K562 (cell line): ENCODE data around the gene OLFML2B. TPM values are rescaled to one million over a fixed set of nuclear protein-coding genes. Genes with fewer than 3 reads are reported as not detected.

Source experiments
- ATAC-seq: fragments of 200-7000 bp; cut with Tn5 transposase; 3 replicates; pipeline ENCODE4 v1.9.1; 2020; ENCODE audit warnings: moderate library complexity
- BruUV-seq: library from RNA; stranded (reverse); fragments of 400-500 nt; replicated peaks from 2 replicates; lab custom pipeline; 2021; lab: Mats Ljungman, UMichigan
- CTCF ChIA-PET: fragments of 300-600 bp; formaldehyde crosslinking; extraction: SDS; loops from one replicate; lab custom pipeline; 2021; ENCODE audit warnings: low intra/inter-chr PET ratio; lab: Yijun Ruan, JAX
- POLR2A ChIA-PET: fragments of 300-600, 350-650 bp; sonication (Branson Sonifier 250); formaldehyde crosslinking; extraction: SDS; loops from one replicate; lab custom pipeline; 2021; ENCODE audit warnings: antibody characterized with exemption, inconsistent platforms; lab: Yijun Ruan, JAX
- DNase-seq, 4 experiments: peaks; one replicate each; pipeline versions ENCODE4 v3.0.0 to v3.0.0-alpha.2; 2011 to 2018; ENCODE audit warnings: low spot score in 3 of 4, mixed read lengths in 3 of 4; ENCODE audit errors: extremely low read depth in 1 of 4
- FAIRE-seq: peaks from 2 replicates; lab custom pipeline; 2011; peaks lifted over from hg19 to GRCh38; lab: Jason Lieb, UNC
- H2AFZ ChIP-seq: 2 replicates; pipeline ENCODE4 v1.6.0; 2011; ENCODE audit warnings: low read depth, low read length, control low read depth, inconsistent platforms
- H3K27ac ChIP-seq: fragments of 200-600 bp; 3 replicates; pipeline ENCODE4 v1.8.0; 2011; ENCODE audit warnings: low read depth, mild to moderate bottlenecking, control low read depth, inconsistent platforms, low read length, moderate library complexity, mixed read lengths; ENCODE audit errors: extremely low read depth
- H3K27me3 ChIP-seq, 2 experiments: fragments of 300-600 bp in 1 of 2; 2 replicates in 1 of 2; 3 replicates in 1 of 2; pipeline versions ENCODE4 v1.6.0 to v1.8.0; 2011; ENCODE audit warnings: inconsistent platforms in 2 of 2, low read length in 2 of 2, mild to moderate bottlenecking in 1 of 2, mixed read lengths in 1 of 2, moderate library complexity in 1 of 2; ENCODE audit not compliant: control insufficient read depth in 2 of 2, insufficient read depth in 2 of 2
- H3K36me3 ChIP-seq: fragments of 300-600 bp; 3 replicates; pipeline ENCODE4 v1.8.0; 2011; ENCODE audit warnings: mild to moderate bottlenecking, low read length, inconsistent platforms; ENCODE audit not compliant: control insufficient read depth, insufficient read depth
- H3K4me1 ChIP-seq, 2 experiments: fragments of 200-600 bp in 1 of 2; replicated peaks in 1 of 2; 2 replicates in 1 of 2; 3 replicates in 1 of 2; pipeline versions ENCODE4 v1.5.1 to v1.8.0; 2011; ENCODE audit warnings: inconsistent platforms in 2 of 2, low read length in 2 of 2, mild to moderate bottlenecking in 1 of 2, mixed read lengths in 1 of 2, moderate library complexity in 1 of 2; ENCODE audit not compliant: control insufficient read depth in 2 of 2, insufficient read depth in 2 of 2
- H3K4me2 ChIP-seq: 2 replicates; pipeline ENCODE4 v1.6.1; 2011; ENCODE audit warnings: low read length, control low read depth, inconsistent platforms, mixed read lengths; ENCODE audit not compliant: insufficient read depth
- H3K4me3 ChIP-seq: fragments of 200-600 bp; sonication (generic), shearing (Covaris generic); 2 replicates; pipeline ENCODE4 v1.5.1; 2016; ENCODE audit warnings: control low read depth, inconsistent platforms
- H3K79me2 ChIP-seq: fragments of 200-600 bp; 3 replicates; pipeline ENCODE4 v1.8.0; 2011; ENCODE audit warnings: low read length, inconsistent platforms; ENCODE audit not compliant: control insufficient read depth, insufficient read depth
- H3K9ac ChIP-seq, 2 experiments: 2 replicates each; pipeline versions ENCODE4 v1.6.0 to v1.6.1; 2011; ENCODE audit warnings: low read depth in 2 of 2, low read length in 2 of 2, control low read depth in 1 of 2, inconsistent platforms in 1 of 2, mild to moderate bottlenecking in 1 of 2, mixed read lengths in 1 of 2; ENCODE audit not compliant: insufficient read depth in 1 of 2
- H3K9me1 ChIP-seq: one replicate; pipeline ENCODE4 v1.6.0; 2011; ENCODE audit warnings: inconsistent platforms, mild to moderate bottlenecking, low read length, moderate library complexity; ENCODE audit not compliant: control insufficient read depth, insufficient read depth
- H3K9me3 ChIP-seq: replicated peaks from 2 replicates; pipeline ENCODE4 v1.5.1; 2011; ENCODE audit warnings: low read depth, low read length, inconsistent platforms; ENCODE audit not compliant: control insufficient read depth, insufficient read depth
- H4K20me1 ChIP-seq: replicated peaks from 2 replicates; pipeline ENCODE4 v1.6.1; 2011; ENCODE audit warnings: low read length, inconsistent platforms, mixed read lengths; ENCODE audit not compliant: control insufficient read depth, insufficient read depth
- CBX3 ChIP-seq, 2 experiments: IDR thresholded peaks; 1 replicate in 1 of 2; 2 replicates in 1 of 2; pipeline ENCODE4 v1.6.1; 2012; ENCODE audit warnings: inconsistent platforms in 2 of 2, low read length in 2 of 2, borderline replicate concordance in 1 of 2, control low read depth in 1 of 2
- CHD1 ChIP-seq: fragments of 200-600 bp; sonication (generic); IDR thresholded peaks from one replicate; pipeline ENCODE4 v1.6.1; 2012; ENCODE audit warnings: mild to moderate bottlenecking, moderate library complexity, low read length, inconsistent platforms
- FOSL1 ChIP-seq: fragments of 200-800 bp; sonication (Bioruptor generic); conservative IDR thresholded peaks from 2 replicates; pipeline ENCODE4 v1.6.1; 2016; ENCODE audit warnings: missing genetic modification characterization, missing compliant biosample characterization
- HMG20B ChIP-seq: fragments of 250-450 bp; sonication (Bioruptor Pico); IDR thresholded peaks from 2 replicates; pipeline ENCODE4 v1.5.0; 2021; ENCODE audit warnings: mild to moderate bottlenecking
- KDM5B ChIP-seq: fragments of 200-600 bp; sonication (generic); IDR thresholded peaks from 2 replicates; pipeline ENCODE4 v1.6.1; 2012; ENCODE audit warnings: low read depth, mild to moderate bottlenecking, moderate library complexity, low read length, control low read depth, inconsistent platforms; ENCODE audit not compliant: insufficient replicate concordance
- NBN ChIP-seq: fragments of 450-650 bp; IDR thresholded peaks from 2 replicates; pipeline ENCODE4 v1.6.1; 2016; ENCODE audit warnings: low read depth, mild to moderate bottlenecking
- OTX1 ChIP-seq: fragments of 450-650 bp; formaldehyde crosslinking; IDR thresholded peaks from 2 replicates; pipeline ENCODE4 v1.4.0; 2022; ENCODE audit warnings: mild to moderate bottlenecking
- PBX2 ChIP-seq, 2 experiments: IDR thresholded peaks in 1 of 2; conservative IDR thresholded peaks in 1 of 2; 2 replicates each; pipeline ENCODE4 v1.6.1; 2016; ENCODE audit warnings: low read depth in 2 of 2, mild to moderate bottlenecking in 1 of 2, missing compliant biosample characterization in 1 of 2, missing genetic modification characterization in 1 of 2, moderate library complexity in 1 of 2
- RBFOX2 ChIP-seq: fragments of 200-400 bp; formaldehyde crosslinking; IDR thresholded peaks from 2 replicates; pipeline ENCODE4 v1.6.1; 2017; ENCODE audit warnings: low read depth, mild to moderate bottlenecking, low read length, moderate library complexity
- RFX7 ChIP-seq: fragments of 250-450 bp; sonication (Bioruptor Pico); IDR thresholded peaks from 2 replicates; pipeline ENCODE4 v1.5.1; 2021; ENCODE audit warnings: mild to moderate bottlenecking
- SOX6 ChIP-seq: fragments of 450-650 bp; IDR thresholded peaks from 2 replicates; pipeline ENCODE4 v1.6.1; 2014; ENCODE audit warnings: mild to moderate bottlenecking
- TGIF2 ChIP-seq: sonication (generic); formaldehyde crosslinking; IDR thresholded peaks from 2 replicates; pipeline ENCODE4 v1.8.1; 2022; ENCODE audit warnings: mild to moderate bottlenecking, missing genetic modification reagents, moderate library complexity
- ZKSCAN8 ChIP-seq: fragments of 200-800 bp; sonication (Bioruptor generic); IDR thresholded peaks from 2 replicates; pipeline ENCODE4 v1.6.1; 2016; ENCODE audit warnings: missing genetic modification characterization, missing compliant biosample characterization
- ZNF232 ChIP-seq: sonication (generic); formaldehyde crosslinking; IDR thresholded peaks from 2 replicates; pipeline ENCODE4 v1.8.0; 2022; ENCODE audit warnings: mild to moderate bottlenecking, missing genetic modification reagents
- ZNF445 ChIP-seq: fragments of 250-450 bp; sonication (Bioruptor Pico); IDR thresholded peaks from 2 replicates; pipeline ENCODE4 v1.4.0; 2020; ENCODE audit warnings: low read depth, mild to moderate bottlenecking, moderate library complexity
- WGBS: fragments of 100-300 bp; shearing (Covaris generic); methylation state at CpG from one replicate; pipeline ENCODE4 v1.1.6; 2016; ENCODE audit warnings: low coverage, mixed read lengths; ENCODE audit not compliant: insufficient coverage; ENCODE audit errors: missing lambda C conversion rate; 5-methylcytosine and 5-hydroxymethylcytosine counted together
- in situ Hi-C: fragments of 300-500 bp; cut with MboI; formaldehyde crosslinking; loops from 4 replicates; pipeline ENCODE4 v1.15.0; 2018; ENCODE audit warnings: inconsistent platforms, mixed read lengths
- intact Hi-C: fragments of 100-400 bp; cut with micrococcal nuclease; formaldehyde crosslinking; loops from 2 replicates; pipeline ENCODE4 v1.14.2; 2022
- polyA plus RNA-seq, 8 experiments: library from polyadenylated mRNA; depleted of rRNA in 4 of 8; stranded (reverse) in 5 of 8; unstranded in 3 of 8; fragments of >200 nt; fragmentation: Nextera tagmentation in 2 of 8; fragmentation: Illumina TruSeq in 1 of 8; extraction: Ambion mirVana in 2 of 8; extraction: Trizol in 1 of 8; gene quantifications; 2 replicates each; pipeline versions ENCODE4 v1.2.1 to v1.2.3, GENCODE V29; 2011 to 2014; ENCODE audit warnings: inconsistent platforms in 1 of 8, missing spikeins in 1 of 8
- total RNA-seq, 7 experiments: library from RNA; depleted of rRNA in 6 of 7; stranded (reverse); fragments of >200 nt in 6 of 7; fragmentation: Illumina TruSeq in 2 of 7; extraction: Trizol in 2 of 7; gene quantifications; 2 replicates each; pipeline versions ENCODE4 v1.2.1 to v1.2.3, GENCODE V29; 2011 to 2021; ENCODE audit warnings: low replicate concordance in 1 of 7
- TF ChIP-seq, protein P1 (sequence below): IDR thresholded peaks from 3 replicates; pipeline ENCODE4 v1.6.1; 2011; ENCODE audit warnings: borderline replicate concordance, mild to moderate bottlenecking; ENCODE audit not compliant: insufficient read length, insufficient read depth
- TF ChIP-seq, protein P2 (sequence below): fragments of 250-450 bp; sonication (Bioruptor Pico); IDR thresholded peaks from 2 replicates; pipeline ENCODE4 v1.5.0; 2021; ENCODE audit warnings: mild to moderate bottlenecking, borderline replicate concordance

Gene OLFML2B
- total and polyA plus RNA-seq, 9 of the 15 experiments (the other 6 are each of a cell fraction or from before 2014, with no cell fraction given): not detected

- Histone ChIP-seq H3K4me3 (no peak overlapping the region), H4K20me1 (peaks cover 8% of the 10 kb centered on the region; the same call in 1 of the 2 replicates), H3K79me2 (no peaks in the 10 kb centered on the region), H3K36me3 (no peaks in the 10 kb centered on the region), H3K4me2 (no peak overlapping the region), H3K27me3 (peaks cover 16 to 24% of the 10 kb centered on the region in 2 experiments), H3K9me3 (no peaks in the 10 kb centered on the region), H2AFZ (no peak overlapping the region), H3K4me1 (peaks cover 8 to 12% of the 10 kb centered on the region in 2 experiments; a peak in 4 of 5 replicates), H3K27ac (no peak overlapping the region), H3K9ac (no peak overlapping the region)
- WGBS: 0% methylated on average over 3 of the region's 3 CpGs
- ChIA-PET POLR2A (interaction anchor here (1.1 kb wide), 1 partner anchor 31 kb away, joined by 4 read pairs; no protein-coding TSS in a partner anchor), CTCF (no interaction called here)
- no peak for DNase-seq
- FAIRE-seq: no peak
- no TSS peak for BruUV-seq
- no peak for ATAC-seq
- intact Hi-C loops: no loop called here
- TF ChIP-seq RFX7 (CRISPR knock-in tag): no peak
- TF ChIP-seq FOSL1 (tag): no peak
- no peak for TF ChIP-seq TGIF2 (CRISPR knock-in tag)
- no peak for TF ChIP-seq HMG20B (CRISPR knock-in tag)
- TF ChIP-seq RBFOX2: no peak
- no peak for TF ChIP-seq ZKSCAN8 (CRISPR knock-in tag)
- no peak for TF ChIP-seq PBX2 (CRISPR knock-in tag; IDR thresholded peaks at IDR 0.05; ENCODE audit: low read depth)
- no peak for TF ChIP-seq PBX2 (tag; conservative IDR thresholded peaks at IDR 0.05; ENCODE audit: low read depth)
- TF ChIP-seq, protein P1, sequence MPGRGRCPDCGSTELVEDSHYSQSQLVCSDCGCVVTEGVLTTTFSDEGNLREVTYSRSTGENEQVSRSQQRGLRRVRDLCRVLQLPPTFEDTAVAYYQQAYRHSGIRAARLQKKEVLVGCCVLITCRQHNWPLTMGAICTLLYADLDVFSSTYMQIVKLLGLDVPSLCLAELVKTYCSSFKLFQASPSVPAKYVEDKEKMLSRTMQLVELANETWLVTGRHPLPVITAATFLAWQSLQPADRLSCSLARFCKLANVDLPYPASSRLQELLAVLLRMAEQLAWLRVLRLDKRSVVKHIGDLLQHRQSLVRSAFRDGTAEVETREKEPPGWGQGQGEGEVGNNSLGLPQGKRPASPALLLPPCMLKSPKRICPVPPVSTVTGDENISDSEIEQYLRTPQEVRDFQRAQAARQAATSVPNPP: no peak
- no peak for TF ChIP-seq CBX3 (IDR thresholded peaks at IDR 0.05; ENCODE audit: borderline replicate concordance in 1 of 2, low read length in 2 of 2)
- no peak for TF ChIP-seq OTX1
- TF ChIP-seq, protein P2, sequence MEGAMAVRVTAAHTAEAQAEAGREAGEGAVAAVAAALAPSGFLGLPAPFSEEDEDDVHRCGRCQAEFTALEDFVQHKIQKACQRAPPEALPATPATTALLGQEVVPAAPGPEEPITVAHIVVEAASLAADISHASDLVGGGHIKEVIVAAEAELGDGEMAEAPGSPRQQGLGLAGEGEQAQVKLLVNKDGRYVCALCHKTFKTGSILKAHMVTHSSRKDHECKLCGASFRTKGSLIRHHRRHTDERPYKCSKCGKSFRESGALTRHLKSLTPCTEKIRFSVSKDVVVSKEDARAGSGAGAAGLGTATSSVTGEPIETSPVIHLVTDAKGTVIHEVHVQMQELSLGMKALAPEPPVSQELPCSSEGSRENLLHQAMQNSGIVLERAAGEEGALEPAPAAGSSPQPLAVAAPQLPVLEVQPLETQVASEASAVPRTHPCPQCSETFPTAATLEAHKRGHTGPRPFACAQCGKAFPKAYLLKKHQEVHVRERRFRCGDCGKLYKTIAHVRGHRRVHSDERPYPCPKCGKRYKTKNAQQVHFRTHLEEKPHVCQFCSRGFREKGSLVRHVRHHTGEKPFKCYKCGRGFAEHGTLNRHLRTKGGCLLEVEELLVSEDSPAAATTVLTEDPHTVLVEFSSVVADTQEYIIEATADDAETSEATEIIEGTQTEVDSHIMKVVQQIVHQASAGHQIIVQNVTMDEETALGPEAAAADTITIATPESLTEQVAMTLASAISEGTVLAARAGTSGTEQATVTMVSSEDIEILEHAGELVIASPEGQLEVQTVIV (CRISPR knock-in tag): no peak
- TF ChIP-seq ZNF232 (CRISPR knock-in tag): no peak
- TF ChIP-seq SOX6: no peak
- TF ChIP-seq NBN: no peak
- TF ChIP-seq KDM5B: no peak
- TF ChIP-seq CHD1: no peak
- no peak for TF ChIP-seq ZNF445 (CRISPR knock-in tag)
- TF ChIP-seq, all 486 proteins: peak for 0
- no peaks in the 10 kb centered on the region for H3K9me1 ChIP-seq
- in situ Hi-C loops: no loop called here
Measured at GRCh38 chr1:162072740-162073139, 49.1 kb upstream of the OLFML2B start.
